HG03378 (cell line): ENCODE data around the gene MPPED1.

ENCODE experiments used
- ATAC-seq: cut with Tn5 transposase; IDR thresholded peaks from one replicate; pipeline ENCODE4 v1.9.1; 2021; ENCODE audit warnings: mild to moderate bottlenecking, moderate library complexity; ENCODE audit not compliant: unreplicated experiment

Gene MPPED1

GRCh38 chr22:43514476-43515157 is 102.8 kb downstream of the MPPED1 start:
- no peak for ATAC-seq

GRCh38 chr22:43515411-43515810 is 103.6 kb downstream of the MPPED1 start:
- ATAC-seq = no peak

GRCh38 chr22:43515902-43516301 is 104.1 kb downstream of the MPPED1 start:
- ATAC-seq = no peak

- ATAC-seq = no peak
These were observed 104.6 kb downstream of the MPPED1 start for GRCh38 chr22:43516386-43516785.

- ATAC-seq = no peak
These were observed 105.3 kb downstream of the MPPED1 start for GRCh38 chr22:43516996-43517635.

GRCh38 chr22:43520632-43521039 is 108.8 kb downstream of the MPPED1 start:
- no peak for ATAC-seq

GRCh38 chr22:43521716-43522115 is 109.9 kb downstream of the MPPED1 start:
- no peak for ATAC-seq

GRCh38 chr22:43526117-43526655 is 114.4 kb downstream of the MPPED1 start:
- no peak for ATAC-seq

- no peak for ATAC-seq
These were observed 115.1 kb downstream of the MPPED1 start for GRCh38 chr22:43526946-43527345.

- ATAC-seq = no peak
These were observed 117.0 kb downstream of the MPPED1 start for GRCh38 chr22:43528601-43529360.

- no peak for ATAC-seq
These were observed 117.6 kb downstream of the MPPED1 start for GRCh38 chr22:43529461-43529860.

- no peak for ATAC-seq
These were observed 118.1 kb downstream of the MPPED1 start for GRCh38 chr22:43529934-43530333.

- no peak for ATAC-seq
These were observed 118.8 kb downstream of the MPPED1 start for GRCh38 chr22:43530349-43531201.

GRCh38 chr22:43531651-43532050 is 119.8 kb downstream of the MPPED1 start:
- ATAC-seq = no peak

- ATAC-seq = no peak
These were observed 120.7 kb downstream of the MPPED1 start for GRCh38 chr22:43532301-43533155.

GRCh38 chr22:43533156-43533530 is 121.3 kb downstream of the MPPED1 start:
- no peak for ATAC-seq

GRCh38 chr22:43533656-43534428 is 122.0 kb downstream of the MPPED1 start:
- no peak for ATAC-seq

GRCh38 chr22:43534916-43535315 is 123.1 kb downstream of the MPPED1 start:
- no peak for ATAC-seq

GRCh38 chr22:43535336-43535735 is 123.5 kb downstream of the MPPED1 start:
- no peak for ATAC-seq
